ELF-1 (cell line): ENCODE measurements around the gene POLR2L.

Experiments
- DNase-seq: peaks from one replicate; pipeline ENCODE4 v3.0.0-alpha.2; 2016; ENCODE audit warnings: low read depth, low spot score

Gene POLR2L

DNA sequence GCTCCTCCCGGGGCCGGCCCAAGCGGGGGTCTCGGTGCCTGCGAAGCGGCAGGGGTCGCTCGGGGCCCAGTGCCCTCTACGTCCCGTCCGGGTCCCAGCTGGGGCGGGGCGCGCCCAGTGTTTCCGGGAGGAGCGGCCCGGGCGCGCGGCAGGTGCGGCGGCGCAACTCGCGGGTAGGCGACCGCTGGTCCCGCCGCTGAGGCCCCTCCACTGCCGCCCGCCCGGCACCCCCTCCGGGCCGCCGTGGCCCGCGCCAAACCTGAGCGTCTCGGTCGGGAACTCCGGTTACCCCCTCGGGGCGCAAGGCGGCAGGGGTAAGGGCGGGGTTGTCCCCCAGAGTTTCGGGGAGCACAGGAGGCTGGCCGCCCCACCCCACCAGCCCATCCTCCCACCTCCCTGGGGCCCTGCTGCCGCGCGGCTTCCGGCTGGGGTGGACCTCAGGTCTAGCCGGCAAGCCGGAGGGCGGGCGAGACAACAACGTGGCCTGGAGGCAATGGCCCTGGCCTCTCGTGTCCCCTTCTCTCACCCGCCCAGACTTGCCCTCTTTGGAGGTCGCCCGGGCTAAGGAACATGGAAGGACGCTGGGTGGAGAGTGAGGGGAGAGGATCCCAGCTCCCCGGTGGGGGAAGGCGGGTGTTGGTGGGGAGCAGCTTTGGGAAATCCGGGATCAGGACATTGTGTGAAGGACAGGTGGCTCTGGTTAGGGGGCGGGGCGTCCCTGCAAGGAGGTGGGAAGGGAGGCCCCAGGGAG is 15.0 kb downstream of the POLR2L start:
- DNase-seq = peak; percentile 50

DNA sequence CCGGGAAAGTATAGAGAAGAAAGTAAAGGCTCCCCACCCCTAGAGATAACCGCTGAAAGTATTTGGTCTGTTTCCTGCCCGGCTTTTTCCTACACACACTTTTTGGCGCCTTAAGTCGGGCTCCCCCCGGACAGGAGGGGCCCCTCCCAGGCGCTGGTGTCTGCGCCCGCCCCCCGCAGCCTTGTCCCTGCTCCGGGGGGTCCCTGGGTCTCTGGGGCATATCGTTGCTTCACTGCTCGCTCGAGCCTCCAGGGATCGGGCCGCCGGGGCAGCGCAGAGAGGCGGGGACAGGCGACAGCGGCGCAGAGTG is 15.5 kb downstream of the POLR2L start:
- DNase-seq = no peak

DNA sequence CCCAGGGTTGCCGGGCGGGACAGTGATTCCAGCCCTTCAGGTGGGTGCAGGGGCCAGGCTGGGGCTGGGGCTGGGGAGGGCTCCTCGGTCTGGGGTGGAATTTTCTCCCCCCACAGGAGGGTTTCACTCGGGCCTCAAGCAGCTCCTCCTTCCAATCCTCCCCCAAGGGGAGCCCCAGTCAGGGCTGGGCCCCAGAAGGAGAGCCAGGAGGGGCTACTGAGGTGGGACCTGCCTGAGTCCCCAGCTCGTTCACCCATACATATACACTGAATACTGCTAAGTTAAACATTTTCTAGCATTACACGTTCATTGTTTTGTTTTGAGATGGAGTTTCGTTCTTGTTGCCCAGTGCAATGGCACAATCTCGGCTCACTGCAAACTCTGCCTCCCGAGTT is 16.1 kb downstream of the POLR2L start:
- no peak for DNase-seq

DNA sequence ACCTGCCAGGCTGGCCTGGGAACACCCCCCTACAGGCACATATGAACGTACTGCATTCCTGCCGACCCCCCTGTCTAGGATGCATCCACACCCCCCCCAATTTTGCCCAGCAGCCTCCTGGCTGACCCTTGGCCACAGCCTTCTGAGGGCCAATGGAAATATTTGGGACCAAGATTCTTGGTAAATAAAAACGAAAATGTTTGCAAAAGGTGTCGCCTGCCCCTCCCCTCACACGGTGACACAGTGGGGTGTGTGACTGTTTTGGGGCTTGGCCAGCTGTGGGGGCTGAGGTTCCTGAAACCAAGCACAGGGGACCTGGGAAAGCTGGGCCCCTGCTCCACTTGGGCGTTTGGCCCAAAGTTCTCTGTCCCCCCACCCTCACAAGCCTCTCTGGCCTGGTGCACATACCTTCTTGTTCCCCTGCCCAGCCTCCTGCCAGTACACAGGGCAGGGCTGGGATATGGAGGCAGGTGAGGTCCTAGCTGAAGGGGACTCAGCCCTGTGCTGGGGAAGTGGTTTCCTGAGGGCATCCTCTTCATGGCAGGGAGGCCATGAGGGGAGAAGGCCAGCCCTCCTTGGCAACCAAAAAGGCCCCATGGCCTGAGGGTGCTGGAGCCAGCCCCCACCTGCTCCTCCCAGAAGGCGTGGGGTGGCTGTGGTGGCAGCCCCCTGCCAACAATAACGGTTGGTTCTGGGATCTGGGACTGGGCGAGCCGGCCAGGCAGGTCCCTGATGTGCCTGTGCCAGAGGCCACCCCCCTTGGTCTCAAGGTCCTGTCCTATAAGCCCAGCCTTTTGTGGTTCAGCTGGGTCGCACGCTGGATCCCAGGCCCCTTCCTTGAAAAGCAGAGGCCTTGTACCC is 16.7 kb downstream of the POLR2L start:
- no peak for DNase-seq

DNA sequence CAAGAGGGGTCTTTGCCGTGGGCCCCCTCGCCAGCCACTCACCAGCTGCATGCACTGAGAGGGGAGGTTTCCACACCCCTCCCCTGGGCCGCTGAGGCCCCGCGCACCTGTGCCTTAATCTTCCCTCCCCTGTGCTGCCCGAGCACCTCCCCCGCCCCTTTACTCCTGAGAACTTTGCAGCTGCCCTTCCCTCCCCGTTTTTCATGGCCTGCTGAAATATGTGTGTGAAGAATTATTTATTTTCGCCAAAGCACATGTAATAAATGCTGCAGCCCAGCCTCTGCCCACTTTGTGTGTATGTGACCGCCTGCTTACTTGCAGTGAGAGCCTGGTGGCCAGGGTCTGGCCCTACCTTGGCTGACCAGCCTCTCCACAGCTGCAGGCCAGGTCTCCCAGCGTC is 17.4 kb downstream of the POLR2L start:
- no peak for DNase-seq

DNA sequence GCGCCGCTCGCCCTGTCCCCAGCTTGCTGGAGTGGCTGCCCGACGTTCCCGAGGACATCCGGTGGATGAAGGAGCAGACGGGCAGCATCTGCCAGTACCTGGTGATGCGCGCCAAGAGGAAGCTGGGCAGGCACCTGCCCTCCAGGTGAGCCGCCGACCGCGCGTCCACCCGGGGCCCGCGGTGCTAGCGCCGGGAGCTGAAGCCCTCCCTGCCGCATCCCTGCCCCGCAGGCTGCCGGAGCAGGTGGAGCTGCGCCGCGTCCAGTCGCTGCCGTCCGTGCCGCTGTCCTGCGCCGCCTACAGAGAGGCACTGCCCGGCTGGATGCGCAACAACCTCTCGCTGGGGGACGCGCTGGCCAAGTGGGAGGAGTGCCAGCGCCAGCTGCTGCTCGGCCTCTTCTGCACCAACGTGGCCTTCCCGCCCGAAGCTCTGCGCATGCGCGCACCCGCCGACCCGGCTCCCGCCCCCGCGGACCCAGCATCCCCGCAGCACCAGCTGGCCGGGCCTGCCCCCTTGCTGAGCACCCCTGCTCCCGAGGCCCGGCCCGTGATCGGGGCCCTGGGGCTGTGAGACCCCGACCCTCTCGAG is 17.9 kb downstream of the POLR2L start:
- DNase-seq = peak; percentile 45

DNA sequence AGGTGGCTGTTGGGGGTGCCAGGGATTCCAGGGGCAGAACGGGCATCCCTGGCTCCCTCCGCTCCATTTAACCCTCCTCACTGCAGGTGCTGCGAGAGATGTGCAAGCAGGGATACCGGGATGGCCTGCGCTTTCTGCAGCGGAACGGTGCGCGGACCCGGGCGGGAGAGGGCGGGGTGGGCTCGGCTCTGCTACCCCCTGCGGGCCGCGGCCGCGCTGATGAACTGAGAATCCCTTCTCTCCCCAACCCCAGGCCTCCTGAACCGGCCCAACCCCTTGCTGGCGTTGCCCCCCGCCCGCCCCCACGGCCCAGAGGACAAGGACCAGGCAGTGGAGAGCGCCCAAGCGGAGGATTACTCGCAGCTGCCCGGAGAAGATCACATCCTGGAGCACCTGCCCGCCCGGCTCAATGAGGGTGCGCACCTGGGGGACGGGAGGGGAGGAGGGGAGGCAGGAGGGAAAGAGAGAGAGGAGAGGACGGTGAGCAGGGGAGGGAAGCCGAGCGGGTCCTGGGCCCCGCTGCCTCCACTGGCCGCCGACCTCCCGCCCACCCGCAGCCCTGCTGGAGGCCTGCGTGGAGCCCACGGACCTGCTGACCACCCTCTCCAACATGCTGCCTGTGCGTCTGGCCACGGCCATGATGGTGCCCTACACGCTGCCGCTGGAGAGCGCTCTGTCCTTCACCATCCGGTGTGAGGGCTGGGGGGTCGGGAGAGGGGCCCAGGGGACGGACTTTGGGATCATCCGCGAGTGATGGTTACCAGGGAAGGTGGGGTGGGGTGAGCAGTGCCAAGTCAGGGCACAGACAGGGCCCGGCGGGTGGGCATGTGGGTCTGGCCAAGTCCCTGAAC is 18.7 kb downstream of the POLR2L start:
- no peak for DNase-seq

DNA sequence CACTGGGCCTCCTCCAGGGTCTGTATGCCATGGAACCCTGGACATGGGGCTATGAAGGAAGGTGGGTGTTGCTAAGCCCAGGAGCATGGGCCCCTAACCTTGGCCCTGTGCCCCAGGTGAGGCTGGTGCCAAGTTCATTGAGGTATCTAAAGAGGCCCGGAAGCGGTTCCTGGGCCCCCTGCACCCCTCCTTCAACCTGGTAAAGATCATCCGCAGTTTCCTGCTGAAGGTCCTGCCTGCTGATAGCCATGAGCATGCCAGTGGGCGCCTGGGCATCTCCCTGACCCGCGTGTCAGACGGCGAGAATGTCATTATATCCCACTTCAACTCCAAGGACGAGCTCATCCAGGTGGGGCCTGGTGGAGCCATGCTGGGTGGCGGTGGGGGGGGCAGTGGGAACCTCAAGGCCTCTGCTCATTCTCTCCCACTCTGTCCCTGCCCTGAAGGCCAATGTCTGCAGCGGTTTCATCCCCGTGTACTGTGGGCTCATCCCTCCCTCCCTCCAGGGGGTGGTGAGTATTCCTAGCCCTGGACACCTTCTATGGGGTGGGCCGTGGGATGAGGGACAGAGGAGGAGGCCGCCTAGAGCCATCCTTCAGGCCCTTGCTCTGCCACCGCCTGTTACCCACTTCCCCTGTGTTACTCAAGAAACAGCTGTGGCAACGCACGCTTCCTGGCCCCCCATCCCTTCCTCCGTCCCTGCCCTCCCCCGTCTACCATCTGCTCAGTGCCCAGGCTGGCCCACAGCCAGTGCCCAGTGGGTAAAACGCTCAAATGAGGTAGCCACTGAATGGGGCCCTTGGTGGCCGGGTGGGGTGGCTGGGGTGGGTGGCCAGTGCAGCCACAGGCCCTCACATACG is 20.6 kb downstream of the POLR2L start:
- DNase-seq = no peak

DNA sequence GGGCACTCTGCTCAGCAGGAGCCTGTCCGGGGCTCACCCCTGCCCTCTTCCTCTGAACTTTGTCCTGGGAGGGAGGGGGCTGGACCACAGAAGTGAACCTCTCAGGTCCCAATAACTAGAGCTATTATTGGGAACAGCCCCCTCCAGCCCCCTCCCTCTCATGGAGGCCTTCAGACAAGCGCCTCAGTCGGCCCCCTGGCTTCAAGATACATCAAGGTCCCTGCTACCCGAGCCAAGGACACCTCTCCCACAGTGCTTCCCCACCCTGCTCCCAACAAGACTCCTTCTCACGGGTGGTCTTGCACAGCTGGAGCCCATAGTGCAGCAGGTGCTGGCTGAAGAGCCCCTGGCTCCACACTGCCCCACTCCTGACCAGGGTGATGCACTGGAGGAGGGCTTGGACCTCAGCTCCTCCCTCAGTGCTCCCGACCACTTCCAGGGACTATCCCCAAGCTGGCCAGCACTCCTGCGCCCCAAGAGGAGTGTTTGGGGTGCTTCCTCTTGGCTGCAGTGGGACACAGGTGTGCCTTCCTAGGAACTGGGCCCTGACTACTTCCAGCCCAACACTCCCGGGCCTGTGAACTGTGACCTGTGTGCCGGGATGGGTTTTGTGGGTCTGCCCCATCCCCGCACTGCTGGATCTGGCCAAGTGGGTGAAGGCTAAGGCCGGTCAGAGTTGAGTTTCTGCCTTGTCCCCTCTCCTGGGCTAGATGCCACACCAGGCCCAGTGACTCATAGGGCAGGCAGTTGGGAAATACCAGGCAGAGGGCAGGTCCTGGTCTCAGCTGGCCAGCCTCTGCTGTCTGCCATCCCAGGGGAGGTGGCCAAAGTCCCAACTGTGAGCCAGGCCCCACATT is 21.4 kb downstream of the POLR2L start:
- DNase-seq = no peak

DNA sequence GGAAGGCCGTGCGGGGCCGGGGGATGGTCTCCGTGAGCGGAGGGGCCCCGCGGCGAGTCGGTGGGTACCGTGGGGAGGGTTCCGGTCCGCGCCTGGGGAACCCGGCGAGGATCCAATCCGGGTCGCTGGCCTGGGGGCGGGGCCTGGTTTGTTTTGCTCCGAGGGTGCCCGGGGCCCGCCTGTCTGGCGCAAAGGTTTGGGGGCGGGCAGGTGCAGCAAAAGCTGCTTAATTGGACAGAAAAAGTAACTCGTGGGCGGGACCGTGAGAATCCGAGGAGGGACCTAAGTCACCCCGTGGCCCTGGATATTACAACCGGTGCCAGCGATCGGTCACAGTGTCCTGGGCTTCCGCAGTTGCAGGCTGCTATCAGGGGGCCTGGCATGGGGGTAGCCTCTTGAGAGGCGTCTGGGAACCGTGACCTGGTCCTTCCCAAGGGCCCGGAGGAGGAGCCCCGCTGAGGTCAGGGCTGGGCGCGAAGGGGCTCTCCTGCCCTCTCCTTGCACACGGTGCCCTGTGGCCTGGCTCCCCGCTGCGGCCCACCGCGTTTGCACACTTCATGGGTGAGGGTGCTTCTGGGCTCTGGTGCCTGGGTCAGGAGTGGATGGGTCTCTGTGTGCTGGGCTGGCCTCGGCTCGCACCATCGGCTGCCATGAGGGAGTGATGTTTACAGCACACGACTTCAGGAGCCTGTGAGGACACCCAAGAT is 22.2 kb downstream of the POLR2L start:
- DNase-seq = peak; percentile 59

DNA sequence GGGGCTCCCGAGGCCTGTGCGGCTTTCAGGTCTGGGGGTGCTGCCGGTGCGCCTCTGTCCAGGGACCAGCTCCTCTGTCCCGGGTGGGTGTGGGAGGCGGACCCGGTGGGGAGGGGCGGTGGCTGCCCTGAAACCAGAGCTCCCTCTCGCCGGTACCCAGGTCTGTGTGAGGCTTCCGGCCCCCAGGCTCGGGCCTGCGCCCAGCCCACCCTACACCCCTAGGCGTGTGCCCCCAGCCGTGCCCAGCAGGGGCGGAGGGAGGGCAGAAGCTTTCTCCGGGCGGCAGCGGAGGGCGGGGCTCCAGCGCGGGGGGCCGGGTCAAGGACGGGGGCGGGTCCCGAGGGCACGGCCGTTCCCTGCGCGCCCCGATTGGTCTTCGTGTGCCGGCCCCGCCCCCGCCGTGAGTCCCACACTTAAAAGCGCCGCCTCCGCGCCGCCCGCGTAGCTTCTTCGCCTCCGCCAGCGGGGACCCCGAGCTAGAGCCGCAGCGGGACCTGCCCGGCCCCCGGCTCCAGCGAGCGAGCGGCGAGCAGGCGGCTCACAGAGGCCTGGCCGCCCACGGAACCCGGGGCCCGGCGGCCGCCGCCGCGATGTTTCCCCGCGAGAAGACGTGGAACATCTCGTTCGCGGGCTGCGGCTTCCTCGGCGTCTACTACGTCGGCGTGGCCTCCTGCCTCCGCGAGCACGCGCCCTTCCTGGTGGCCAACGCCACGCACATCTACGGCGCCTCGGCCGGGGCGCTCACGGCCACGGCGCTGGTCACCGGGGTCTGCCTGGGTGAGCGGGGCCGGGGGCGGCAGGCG is 23.0 kb downstream of the POLR2L start:
- DNase-seq = peak; percentile 83

DNA sequence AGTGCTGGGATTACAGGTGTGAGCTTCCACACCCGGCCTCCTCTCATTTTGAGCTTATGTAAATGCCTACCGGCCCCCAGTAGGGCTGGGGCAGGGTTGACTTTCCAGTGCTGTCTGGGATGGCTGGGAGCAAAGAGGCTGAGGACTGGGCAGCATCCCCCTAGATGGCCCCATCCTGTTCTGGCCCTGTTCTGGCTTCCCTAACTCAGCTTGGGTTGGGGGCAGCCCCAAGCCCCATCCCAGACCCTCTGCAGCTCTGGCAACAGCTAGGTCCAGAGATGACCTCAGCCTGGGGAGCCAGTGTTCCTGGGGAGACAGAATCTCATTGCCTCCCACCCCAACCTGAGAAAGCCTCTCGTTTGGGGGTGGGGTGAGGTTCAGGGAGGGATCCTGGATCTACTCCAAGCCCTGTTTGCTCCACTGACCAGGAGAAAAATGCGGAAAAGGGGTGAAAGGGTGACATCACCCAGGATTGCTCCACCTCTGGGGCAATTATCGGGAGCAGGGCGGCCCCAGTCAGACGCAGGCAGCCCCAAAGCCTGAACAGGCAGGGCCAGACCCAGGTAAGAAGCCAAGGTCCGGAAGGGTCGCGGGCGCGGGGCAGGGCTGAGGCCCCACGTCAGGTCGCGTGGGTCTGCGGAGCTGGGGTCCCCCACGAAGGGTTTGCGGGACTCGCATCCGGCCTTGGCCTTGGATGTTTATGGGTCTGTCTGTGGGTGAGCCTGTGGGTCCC is 23.8 kb downstream of the POLR2L start, which contains the start of gene PNPLA2:
Gene PNPLA2 (plus strand): TSS at position 519 of the 733 bp plus-strand sequence. CDS start 805 bp downstream, outside the sequence.
- no peak for DNase-seq

DNA sequence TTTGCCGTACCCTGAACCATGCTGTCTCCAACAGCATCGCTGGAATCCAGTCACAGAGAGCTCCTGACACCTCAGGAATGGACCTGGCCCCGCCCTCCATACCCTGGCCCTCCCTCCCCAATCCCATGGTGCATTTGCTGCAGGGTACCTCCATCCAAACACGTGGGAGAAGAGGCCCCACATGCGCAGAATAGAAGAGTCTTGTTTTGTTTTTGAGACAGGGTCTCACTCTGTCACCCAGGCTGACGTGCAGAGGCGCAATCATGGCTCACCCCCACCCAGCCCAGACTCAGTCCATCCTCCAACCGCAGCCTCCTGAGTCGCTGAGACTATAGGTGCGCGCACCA is 25.9 kb downstream of the POLR2L start:
- DNase-seq = peak; percentile 30

DNA sequence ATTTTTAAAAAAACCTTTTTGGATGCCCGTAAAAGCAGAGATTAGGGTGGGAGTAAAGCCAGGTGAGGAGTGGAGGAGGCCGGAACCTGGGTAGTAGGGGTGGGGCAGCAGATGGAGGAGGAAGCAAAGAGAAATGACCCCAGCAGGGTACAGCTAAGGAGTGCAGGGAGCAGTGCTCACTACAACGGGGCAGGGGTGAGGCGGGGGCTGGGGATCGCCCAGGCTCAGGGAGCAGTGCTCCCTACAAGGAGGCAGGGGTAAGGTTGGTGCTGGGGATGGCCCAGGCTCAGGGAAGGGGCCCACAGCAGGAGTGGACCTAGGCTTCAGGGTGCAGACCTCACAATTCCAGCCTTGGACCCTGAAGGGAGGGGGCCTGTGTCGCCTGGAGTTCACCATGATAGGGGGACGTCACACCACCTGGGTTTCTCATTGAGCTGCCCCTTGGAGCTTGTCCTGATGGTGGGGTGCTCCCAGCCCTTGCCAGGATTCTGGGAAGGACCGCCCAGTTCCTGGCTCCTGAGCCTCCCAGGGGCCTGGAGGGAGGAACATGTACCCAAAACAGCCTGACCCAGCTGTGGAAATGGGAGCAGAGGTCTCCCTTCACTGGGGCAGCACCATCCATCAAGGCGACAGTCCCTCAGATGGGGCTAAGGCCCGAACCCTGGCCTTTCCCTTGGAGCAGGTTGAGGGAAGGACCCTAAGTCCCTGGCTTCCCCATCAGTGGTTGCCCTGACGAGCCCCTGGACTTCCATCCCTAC is 26.5 kb downstream of the POLR2L start:
- DNase-seq = no peak

DNA sequence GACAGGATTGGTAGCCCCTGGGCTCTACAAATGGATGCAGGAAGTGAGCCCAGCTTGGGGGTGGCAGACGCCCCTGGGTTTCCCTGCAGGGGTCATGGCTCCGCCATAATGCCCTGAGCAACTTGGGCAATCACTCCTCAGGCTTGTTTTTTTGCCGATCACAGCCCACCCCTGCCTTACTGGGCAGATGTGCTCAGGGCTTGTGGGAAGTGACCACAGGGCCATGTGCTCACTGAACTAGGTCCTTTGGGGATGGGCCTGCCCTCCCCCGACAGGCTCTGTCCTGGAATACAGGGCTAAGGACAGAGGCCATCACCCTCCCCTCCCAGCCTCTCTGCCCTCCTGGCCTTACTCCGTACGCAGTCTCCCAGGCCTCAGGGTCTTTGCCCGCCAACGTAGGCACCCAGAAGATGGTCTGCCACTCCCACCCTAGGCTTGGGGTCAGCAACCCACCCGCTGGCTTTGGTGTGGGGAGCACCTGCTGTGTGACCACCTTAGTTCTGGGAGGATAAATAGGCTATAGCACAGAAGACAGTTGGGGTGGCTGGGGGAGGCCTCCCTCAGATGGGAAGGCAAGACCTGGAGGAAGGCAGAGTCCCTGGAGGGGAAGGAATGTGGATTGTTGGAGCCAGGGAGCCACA is 28.8 kb downstream of the POLR2L start:
- DNase-seq = peak; percentile 32

DNA sequence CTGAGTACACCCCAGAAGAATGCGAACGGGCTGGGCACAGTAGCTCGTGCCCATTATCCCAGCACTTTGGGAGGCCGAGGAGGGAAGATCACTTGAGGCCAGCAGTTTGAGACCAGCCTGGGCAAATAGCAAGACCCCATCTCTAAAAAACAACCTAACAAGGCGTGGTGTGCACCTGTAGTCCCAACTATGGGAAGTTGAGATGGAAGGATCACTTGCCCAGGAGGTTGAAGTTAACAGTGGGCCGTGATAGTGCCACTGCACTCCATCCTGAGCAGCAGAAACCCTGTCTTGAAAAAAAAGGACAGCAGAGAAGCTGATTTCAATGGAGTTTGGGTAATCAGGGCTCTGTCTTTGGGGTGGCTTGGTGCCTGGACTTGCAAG is 29.3 kb downstream of the POLR2L start:
- DNase-seq = no peak

DNA sequence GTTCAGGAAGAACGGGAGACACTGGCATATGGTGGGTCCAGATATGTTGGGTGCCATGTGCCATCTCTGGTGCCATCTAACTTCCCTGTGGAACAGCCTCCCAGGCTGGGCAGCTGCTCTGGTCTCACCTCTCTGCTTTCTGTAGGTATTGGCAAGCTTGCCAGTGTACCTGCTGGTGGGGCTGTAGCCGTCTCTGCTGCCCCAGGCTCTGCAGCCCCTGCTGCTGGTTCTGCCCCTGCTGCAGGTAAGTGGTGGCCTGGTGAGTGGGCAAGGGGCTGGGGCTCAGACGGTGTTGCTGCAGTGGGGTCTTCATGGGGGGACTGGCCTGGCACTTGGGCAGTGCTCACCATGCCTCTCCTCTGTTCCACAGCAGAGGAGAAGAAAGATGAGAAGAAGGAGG is 29.9 kb downstream of the POLR2L start:
- no peak for DNase-seq
